Kidney epithelial cell (primary cell): ENCODE results near the gene DIP2A. TPM values are rescaled to one million over a fixed set of nuclear protein-coding genes. Genes with fewer than 3 reads are reported as not detected.

Source experiments
- DNase-seq: peaks from one replicate; pipeline ENCODE4 v3.0.0-alpha.2; 2010; ENCODE audit warnings: low read depth
- H3K27me3 ChIP-seq: 2 replicates; pipeline ENCODE4 v1.6.0; 2011; ENCODE audit warnings: low read length; ENCODE audit not compliant: control insufficient read depth, insufficient read depth
- H3K36me3 ChIP-seq: 2 replicates; pipeline ENCODE4 v1.5.1; 2011; ENCODE audit warnings: low read length; ENCODE audit not compliant: control insufficient read depth, insufficient read depth
- H3K4me3 ChIP-seq: 2 replicates; pipeline ENCODE4 v1.5.1; 2011; ENCODE audit warnings: low read depth, mild to moderate bottlenecking, control low read depth, low read length
- total RNA-seq: library from RNA; depleted of rRNA; stranded (reverse); fragments of >200 nt; gene quantifications from 2 replicates; pipeline ENCODE4 v1.2.3, GENCODE V29; 2015
- TF ChIP-seq, protein P1 (sequence below): IDR thresholded peaks from 2 replicates; pipeline ENCODE4 v1.5.1; 2011; ENCODE audit warnings: mild to moderate bottlenecking, moderate library complexity, low read length, control low read depth, inconsistent platforms; ENCODE audit not compliant: insufficient read depth, poor library complexity, severe bottlenecking

Gene DIP2A
- total RNA-seq, 1 donor from 2014 or later = 16.0 TPM

DNA sequence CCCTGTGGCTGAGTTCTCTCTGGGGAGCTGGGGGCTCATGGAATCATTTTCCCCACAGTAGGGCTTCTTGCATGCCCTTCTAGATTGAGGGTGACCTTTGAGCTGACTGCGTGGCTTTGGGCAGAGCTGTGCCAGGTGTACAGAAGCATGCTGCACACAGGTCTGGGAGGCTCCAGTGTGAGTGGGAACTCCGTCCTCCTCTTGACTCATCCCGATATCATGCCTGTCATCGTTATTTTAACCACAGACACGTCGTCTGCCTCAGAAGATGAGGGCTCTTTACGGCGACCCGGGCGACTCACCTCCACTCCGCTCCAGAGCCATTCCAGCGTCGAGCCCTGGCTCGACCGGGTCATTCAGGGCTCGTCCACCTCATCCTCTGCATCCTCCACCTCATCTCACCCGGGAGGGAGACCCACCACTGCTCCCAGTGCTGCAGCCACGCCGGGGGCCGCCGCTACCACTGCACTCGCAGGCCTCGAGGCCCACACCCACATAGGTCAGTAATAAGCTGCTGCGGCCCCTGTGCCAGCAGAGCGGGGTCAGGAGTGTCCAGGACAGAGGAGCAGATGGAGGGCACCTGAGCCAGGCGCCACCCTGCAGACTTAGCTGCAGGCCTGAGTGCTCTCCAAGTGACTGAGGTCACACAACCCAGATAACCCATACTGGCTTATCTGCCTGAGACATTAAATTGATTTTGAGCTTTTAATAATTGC lies 39.8 kb downstream of the DIP2A start:
- Histone ChIP-seq H3K4me3 (no peak overlapping the region), H3K36me3 (peaks cover 2% of the 10 kb centered on the region), H3K27me3 (no peaks in the 10 kb centered on the region)
- DNase-seq = no peak
- TF ChIP-seq, protein P1, sequence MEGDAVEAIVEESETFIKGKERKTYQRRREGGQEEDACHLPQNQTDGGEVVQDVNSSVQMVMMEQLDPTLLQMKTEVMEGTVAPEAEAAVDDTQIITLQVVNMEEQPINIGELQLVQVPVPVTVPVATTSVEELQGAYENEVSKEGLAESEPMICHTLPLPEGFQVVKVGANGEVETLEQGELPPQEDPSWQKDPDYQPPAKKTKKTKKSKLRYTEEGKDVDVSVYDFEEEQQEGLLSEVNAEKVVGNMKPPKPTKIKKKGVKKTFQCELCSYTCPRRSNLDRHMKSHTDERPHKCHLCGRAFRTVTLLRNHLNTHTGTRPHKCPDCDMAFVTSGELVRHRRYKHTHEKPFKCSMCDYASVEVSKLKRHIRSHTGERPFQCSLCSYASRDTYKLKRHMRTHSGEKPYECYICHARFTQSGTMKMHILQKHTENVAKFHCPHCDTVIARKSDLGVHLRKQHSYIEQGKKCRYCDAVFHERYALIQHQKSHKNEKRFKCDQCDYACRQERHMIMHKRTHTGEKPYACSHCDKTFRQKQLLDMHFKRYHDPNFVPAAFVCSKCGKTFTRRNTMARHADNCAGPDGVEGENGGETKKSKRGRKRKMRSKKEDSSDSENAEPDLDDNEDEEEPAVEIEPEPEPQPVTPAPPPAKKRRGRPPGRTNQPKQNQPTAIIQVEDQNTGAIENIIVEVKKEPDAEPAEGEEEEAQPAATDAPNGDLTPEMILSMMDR = no peak

DNA sequence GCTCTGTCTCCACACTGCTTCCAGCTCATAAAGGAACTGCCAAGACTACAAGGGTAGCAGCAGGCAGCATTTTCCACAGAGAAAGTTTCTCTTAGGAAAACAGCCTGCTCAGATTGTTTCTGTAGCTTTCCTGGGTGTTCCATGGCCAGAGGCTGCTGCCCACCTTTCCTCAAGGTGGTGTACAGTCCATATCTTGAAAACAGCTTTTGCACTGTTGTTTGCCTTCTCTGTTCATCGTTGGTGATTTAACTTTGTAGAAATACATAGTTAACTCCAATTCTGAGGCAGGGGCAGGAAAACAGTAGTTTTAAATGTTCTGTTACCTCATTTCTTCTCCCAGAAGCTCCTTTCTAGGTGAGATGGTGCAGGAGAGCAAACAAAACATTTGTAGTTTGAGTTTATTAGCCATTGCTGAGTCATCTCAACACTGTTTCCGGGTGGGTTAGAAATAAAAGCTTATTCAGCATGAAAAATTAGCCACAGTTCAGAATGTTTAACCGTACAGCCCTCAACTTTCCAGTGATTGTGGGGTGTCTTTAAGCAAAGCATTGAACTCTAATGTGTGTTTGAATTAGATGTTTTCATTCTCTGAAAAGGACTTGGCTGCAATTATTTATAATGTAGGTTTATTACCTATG lies 41.7 kb downstream of the DIP2A start:
- no peaks in the 10 kb centered on the region for H3K27me3 ChIP-seq
- TF ChIP-seq, protein P1 = no peak
- peaks cover 2% of the 10 kb centered on the region for H3K36me3 ChIP-seq
- no peak for DNase-seq
- no peak overlapping the region for H3K4me3 ChIP-seq

DNA sequence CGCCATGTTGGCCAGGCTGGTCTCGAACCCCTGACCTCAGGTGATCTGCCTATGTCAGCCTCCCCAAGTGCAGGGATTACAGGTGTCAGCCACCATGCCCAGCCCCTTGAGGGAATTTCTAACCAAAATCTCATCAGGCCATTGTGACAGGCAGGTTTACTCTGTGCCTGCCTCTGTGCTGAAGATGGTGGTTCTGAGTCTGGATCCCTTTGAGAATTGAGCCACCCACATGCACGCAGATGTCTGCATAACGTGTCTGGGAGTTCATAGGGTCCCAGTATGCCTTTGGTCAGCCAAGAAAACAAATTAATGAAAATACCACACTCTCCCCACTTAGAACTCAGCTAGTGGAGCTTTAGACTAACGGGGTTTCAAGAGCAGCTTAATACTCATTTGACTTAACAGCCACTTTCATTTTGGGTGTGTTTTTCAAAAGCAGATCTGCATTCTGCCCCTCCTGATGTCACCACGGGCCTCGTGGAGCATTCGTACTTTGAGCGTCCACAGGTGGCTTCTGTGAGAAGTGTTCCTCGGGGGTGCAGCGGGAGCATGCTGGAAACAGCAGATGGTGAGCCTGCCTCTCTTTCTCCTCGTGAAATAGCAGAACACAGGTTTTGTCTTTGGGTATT lies 45.3 kb downstream of the DIP2A start:
- Histone ChIP-seq H3K4me3 (no peak overlapping the region), H3K36me3 (peaks cover 2% of the 10 kb centered on the region), H3K27me3 (no peaks in the 10 kb centered on the region)
- no peak for DNase-seq
- TF ChIP-seq, protein P1 = no peak

DNA sequence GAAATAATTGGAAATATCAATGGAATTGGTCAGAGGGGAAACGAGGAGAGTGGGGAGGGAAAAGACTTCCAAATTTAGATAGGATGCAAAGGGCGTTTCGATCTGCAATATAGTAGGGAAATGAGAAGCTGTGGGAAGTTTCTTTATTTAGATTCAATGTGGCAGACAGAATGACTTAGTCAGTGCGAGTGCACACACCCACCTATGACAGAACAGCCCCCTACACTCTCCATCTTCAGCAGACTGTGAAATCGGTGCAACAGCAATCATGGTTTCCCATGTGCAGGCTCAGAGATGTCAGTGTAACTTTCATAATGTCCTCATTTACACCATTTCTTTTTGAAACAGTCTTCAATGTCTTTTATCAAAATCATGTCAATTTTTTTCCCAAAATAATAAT lies 46.0 kb downstream of the DIP2A start:
- no peaks in the 10 kb centered on the region for H3K36me3 ChIP-seq
- no peak for DNase-seq
- no peaks in the 10 kb centered on the region for H3K27me3 ChIP-seq
- TF ChIP-seq, protein P1 = no peak
- H3K4me3 ChIP-seq = no peak overlapping the region

DNA sequence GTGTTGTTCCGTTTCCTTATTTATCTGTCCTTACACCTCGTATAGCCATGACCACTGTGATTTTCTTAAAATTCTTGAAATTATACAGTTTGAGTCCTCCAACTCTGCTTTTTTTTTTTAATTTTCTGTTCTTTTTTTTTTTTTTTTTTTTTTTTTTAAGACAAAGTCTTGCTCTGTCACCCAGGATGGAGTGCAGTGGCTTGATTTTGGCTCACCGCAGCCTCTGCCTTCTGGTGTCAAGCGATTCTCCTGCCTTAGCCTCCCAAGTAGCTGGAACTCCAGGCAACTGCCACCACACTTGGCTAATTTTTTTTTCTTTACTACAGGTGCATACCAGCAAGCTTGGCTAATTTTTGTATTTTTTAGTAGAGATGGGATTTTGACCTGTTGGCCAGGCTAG lies 48.9 kb downstream of the DIP2A start:
- H3K36me3 ChIP-seq = no peaks in the 10 kb centered on the region
- H3K4me3 ChIP-seq = no peak overlapping the region
- TF ChIP-seq, protein P1 = no peak
- no peak for DNase-seq
- H3K27me3 ChIP-seq = no peaks in the 10 kb centered on the region
